Measurements from ENCODE around the gene BCAM.

GRCh38 chr19:44857837-44858236 is 48.9 kb downstream of the BCAM start:
- no peak for TF ChIP-seq CTCF (conservative IDR thresholded peaks at IDR 0.05; ENCODE audit: low read depth, low read length)
- TF ChIP-seq EZH2 (IDR thresholded peaks at IDR 0.05; ENCODE audit: low read length, unreplicated experiment), result no peak
- TF ChIP-seq EZH2phosphoT487 (IDR thresholded peaks at IDR 0.05; ENCODE audit: borderline replicate concordance, low read length), result no peak
